CD4-positive, alpha-beta T cell (primary cell): Measurements from ENCODE around the gene CAMTA1. TPM values are rescaled to one million over a fixed set of nuclear protein-coding genes. Genes with fewer than 3 reads are reported as not detected.

Source experiments
- ATAC-seq: fragments of 200-7000 bp; cut with Tn5 transposase; one replicate; pipeline ENCODE4 v1.10.0; 2022; ENCODE audit warnings: mild to moderate bottlenecking; ENCODE audit not compliant: poor library complexity
- CTCF ChIA-PET: fragments of 350-600 bp; sonication (Branson Sonifier 250); formaldehyde crosslinking; loops from one replicate; lab custom pipeline; 2021; ENCODE audit warnings: antibody characterized with exemption, inconsistent platforms; lab: Charles Lee
- POLR2A ChIA-PET: fragments of 350-600 bp; sonication (Branson Sonifier 250); formaldehyde crosslinking; loops from one replicate; lab custom pipeline; 2021; ENCODE audit warnings: antibody characterized with exemption, inconsistent platforms; lab: Charles Lee
- DNase-seq, 14 experiments: peaks; one replicate each; pipeline ENCODE4 v3.0.0-alpha.2; 2013 to 2020; ENCODE audit warnings: mixed read lengths in 2 of 14
- H3K27ac ChIP-seq, 2 donors: one replicate each; pipeline versions ENCODE4 v1.5.1 to v1.7.0; 2013; ENCODE audit warnings: low read length in 2 of 2, low read depth in 1 of 2, mild to moderate bottlenecking in 1 of 2
- H3K27me3 ChIP-seq, 2 experiments: 1 replicate in 1 of 2; 2 replicates in 1 of 2; pipeline versions ENCODE4 v1.6.1 to v1.7.0; 2013; ENCODE audit warnings: low read length in 2 of 2, control low read depth in 1 of 2, mild to moderate bottlenecking in 1 of 2, moderate library complexity in 1 of 2; ENCODE audit not compliant: insufficient read depth in 2 of 2, control insufficient read depth in 1 of 2
- H3K36me3 ChIP-seq: one replicate; pipeline ENCODE4 v1.6.1; 2013; ENCODE audit warnings: low read length, control low read depth; ENCODE audit not compliant: insufficient read depth
- H3K4me1 ChIP-seq: one replicate; pipeline ENCODE4 v1.6.1; 2013; ENCODE audit warnings: low read length, control low read depth; ENCODE audit not compliant: insufficient read depth
- H3K4me3 ChIP-seq: one replicate; pipeline ENCODE4 v1.5.1; 2013; ENCODE audit warnings: mild to moderate bottlenecking, low read length, moderate library complexity
- H3K9me3 ChIP-seq, 2 experiments: 1 replicate in 1 of 2; 2 replicates in 1 of 2; pipeline versions ENCODE4 v1.6.1 to v1.7.0; 2013; ENCODE audit warnings: low read length in 2 of 2, mild to moderate bottlenecking in 2 of 2, control low read depth in 1 of 2, moderate library complexity in 1 of 2; ENCODE audit not compliant: control insufficient read depth in 1 of 2, insufficient read depth in 1 of 2
- H3K27ac Mint-ChIP-seq: one replicate; pipeline ENCODE4 v1.8.0; 2020; ENCODE audit warnings: mixed read lengths
- H3K27me3 Mint-ChIP-seq: one replicate; pipeline ENCODE4 v1.8.0; 2021; ENCODE audit warnings: mixed read lengths
- H3K36me3 Mint-ChIP-seq: one replicate; pipeline ENCODE4 v1.8.0; 2021; ENCODE audit warnings: low read depth, mixed read lengths
- H3K4me1 Mint-ChIP-seq: one replicate; pipeline ENCODE4 v1.8.0; 2021; ENCODE audit warnings: low read depth, mixed read lengths
- H3K4me3 Mint-ChIP-seq: one replicate; pipeline ENCODE4 v1.8.0; 2020; ENCODE audit warnings: mild to moderate bottlenecking, mixed read lengths
- H3K9me3 Mint-ChIP-seq: one replicate; pipeline ENCODE4 v1.8.0; 2020; ENCODE audit warnings: mixed read lengths
- intact Hi-C, 2 experiments: fragments of 100-400 bp; cut with DNase I in 1 of 2; cut with micrococcal nuclease in 1 of 2; formaldehyde crosslinking; loops; one replicate each; pipeline versions ENCODE4 v1.15.1 to v1.9.0; 2023 to 2025; cut with DNase I, micrococcal nuclease
- total RNA-seq, 174 experiments: library from RNA in 2 of 174; stranded (reverse) in 2 of 174; gene quantifications; one replicate each; pipeline ENCODE4 v1.2.3 and lab custom pipeline; 2021 to 2026
- TF ChIP-seq, protein P1 (sequence below): fragments of 200-600 bp; IDR thresholded peaks from one replicate; pipeline ENCODE4 v1.8.0; 2022; ENCODE audit warnings: antibody characterized with exemption, mild to moderate bottlenecking

CAMTA1 gene
- total RNA-seq, 2 experiments from 2014 or later, result 38.6 to 39.3 TPM

- Histone ChIP-seq H3K36me3 (no peaks in the 10 kb centered on the region), H3K4me1 (no peaks in the 10 kb centered on the region), H3K4me3 (no peak overlapping the region), H3K27me3 (peaks cover 0 to 2% of the 10 kb centered on the region in 2 experiments), H3K9me3 (no peaks in the 10 kb centered on the region), H3K27ac (no peak overlapping the region)
- Mint-ChIP-seq H3K36me3 (no peaks in the 10 kb centered on the region), H3K27ac (no peak overlapping the region), H3K27me3 (peaks cover 6% of the 10 kb centered on the region), H3K4me1 (no peaks in the 10 kb centered on the region), H3K4me3 (no peak overlapping the region), H3K9me3 (no peaks in the 10 kb centered on the region)
- CTCF ChIA-PET, result no interaction called here
- TF ChIP-seq, protein P1, sequence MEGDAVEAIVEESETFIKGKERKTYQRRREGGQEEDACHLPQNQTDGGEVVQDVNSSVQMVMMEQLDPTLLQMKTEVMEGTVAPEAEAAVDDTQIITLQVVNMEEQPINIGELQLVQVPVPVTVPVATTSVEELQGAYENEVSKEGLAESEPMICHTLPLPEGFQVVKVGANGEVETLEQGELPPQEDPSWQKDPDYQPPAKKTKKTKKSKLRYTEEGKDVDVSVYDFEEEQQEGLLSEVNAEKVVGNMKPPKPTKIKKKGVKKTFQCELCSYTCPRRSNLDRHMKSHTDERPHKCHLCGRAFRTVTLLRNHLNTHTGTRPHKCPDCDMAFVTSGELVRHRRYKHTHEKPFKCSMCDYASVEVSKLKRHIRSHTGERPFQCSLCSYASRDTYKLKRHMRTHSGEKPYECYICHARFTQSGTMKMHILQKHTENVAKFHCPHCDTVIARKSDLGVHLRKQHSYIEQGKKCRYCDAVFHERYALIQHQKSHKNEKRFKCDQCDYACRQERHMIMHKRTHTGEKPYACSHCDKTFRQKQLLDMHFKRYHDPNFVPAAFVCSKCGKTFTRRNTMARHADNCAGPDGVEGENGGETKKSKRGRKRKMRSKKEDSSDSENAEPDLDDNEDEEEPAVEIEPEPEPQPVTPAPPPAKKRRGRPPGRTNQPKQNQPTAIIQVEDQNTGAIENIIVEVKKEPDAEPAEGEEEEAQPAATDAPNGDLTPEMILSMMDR, result no peak
- POLR2A ChIA-PET, result no interaction called here
- intact Hi-C loops, result no loop called here
- no peak for ATAC-seq
- peak in 1 of 14 experiments; percentile 17 for DNase-seq
Measured at GRCh38 chr1:7591565-7591964, 806.3 kb downstream of the CAMTA1 start.

DNA sequence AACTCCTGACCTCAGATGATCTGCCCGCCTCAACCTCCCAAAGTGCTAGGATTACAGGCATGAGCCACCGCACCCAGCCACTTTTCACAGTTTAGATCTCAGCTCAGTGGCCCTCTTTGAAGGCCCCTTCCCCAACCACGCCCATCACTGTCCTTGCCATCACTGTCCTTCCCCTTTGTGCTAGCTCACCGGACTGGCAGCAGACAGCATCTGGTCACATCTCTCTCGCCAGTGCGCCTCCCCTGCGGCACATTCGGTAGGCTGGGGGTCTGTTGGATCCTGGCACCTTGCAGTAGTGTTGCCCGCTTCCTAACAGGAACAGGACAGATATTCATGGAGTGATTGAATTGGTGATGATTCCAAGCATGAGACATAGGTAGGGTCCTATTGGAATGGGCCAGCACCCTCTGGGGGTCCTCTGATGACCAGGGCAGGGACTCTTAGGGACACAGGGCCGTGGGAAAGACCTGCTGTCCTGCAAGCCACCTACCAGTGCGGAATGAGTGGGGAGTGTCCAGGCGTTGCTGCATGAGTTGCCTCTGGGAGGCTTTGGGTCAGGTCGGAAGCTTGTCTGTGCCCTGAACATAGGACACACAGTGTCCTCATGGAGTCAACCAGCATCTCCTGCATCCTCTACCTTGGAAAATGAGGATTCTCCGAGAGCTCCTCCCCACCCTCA is 807.0 kb downstream of the CAMTA1 start:
- Histone ChIP-seq H3K27me3 (peaks cover 0 to 5% of the 10 kb centered on the region in 2 experiments), H3K4me1 (no peaks in the 10 kb centered on the region), H3K4me3 (no peak overlapping the region), H3K27ac (no peak overlapping the region), H3K36me3 (no peaks in the 10 kb centered on the region), H3K9me3 (no peaks in the 10 kb centered on the region)
- Mint-ChIP-seq H3K4me1 (no peaks in the 10 kb centered on the region), H3K27ac (no peak overlapping the region), H3K36me3 (no peaks in the 10 kb centered on the region), H3K4me3 (no peak overlapping the region), H3K27me3 (peaks cover 6% of the 10 kb centered on the region), H3K9me3 (peaks cover under 1% of the 10 kb centered on the region)
- DNase-seq (peak in 1 of 14 experiments; percentile 23), ATAC-seq (no peak)
- TF ChIP-seq, protein P1, result no peak
- ChIA-PET CTCF (no interaction called here), POLR2A (no interaction called here)
- intact Hi-C loops, result no loop called here

- H3K4me3 Mint-ChIP-seq, result no peak overlapping the region
- CTCF ChIA-PET, result no interaction called here
- no peak for ATAC-seq
- H3K36me3 ChIP-seq, result no peaks in the 10 kb centered on the region
- peaks cover 2% of the 10 kb centered on the region for H3K9me3 Mint-ChIP-seq
- no peak overlapping the region for H3K27ac Mint-ChIP-seq
- no peaks in the 10 kb centered on the region for H3K4me1 Mint-ChIP-seq
- TF ChIP-seq, protein P1, result no peak
- no peaks in the 10 kb centered on the region for H3K4me1 ChIP-seq
- POLR2A ChIA-PET, result no interaction called here
- DNase-seq, result no peak
- H3K36me3 Mint-ChIP-seq, result no peaks in the 10 kb centered on the region
- no peaks in the 10 kb centered on the region for H3K9me3 ChIP-seq
- peaks cover 7% of the 10 kb centered on the region for H3K27me3 Mint-ChIP-seq
- H3K27me3 ChIP-seq, result peaks cover 0 to 5% of the 10 kb centered on the region in 2 experiments
- no peak overlapping the region for H3K27ac ChIP-seq
- H3K4me3 ChIP-seq, result no peak overlapping the region
- intact Hi-C loops, result no loop called here
Measured at GRCh38 chr1:7594002-7594713, 808.9 kb downstream of the CAMTA1 start.
